ENCODE data around the gene IPO7. TPM values are rescaled to one million over a fixed set of nuclear protein-coding genes. Genes with fewer than 3 reads are reported as not detected.
"Not testable (repeated sequence)": the region's sequence is repeated elsewhere in the genome, so short reads cannot be mapped to it uniquely, and the experiment has no call there.

The IPO7 gene
- total RNA-seq, 6 experiments from 2014 or later: 33.2 to 53.6 (median 45.0) TPM

DNA sequence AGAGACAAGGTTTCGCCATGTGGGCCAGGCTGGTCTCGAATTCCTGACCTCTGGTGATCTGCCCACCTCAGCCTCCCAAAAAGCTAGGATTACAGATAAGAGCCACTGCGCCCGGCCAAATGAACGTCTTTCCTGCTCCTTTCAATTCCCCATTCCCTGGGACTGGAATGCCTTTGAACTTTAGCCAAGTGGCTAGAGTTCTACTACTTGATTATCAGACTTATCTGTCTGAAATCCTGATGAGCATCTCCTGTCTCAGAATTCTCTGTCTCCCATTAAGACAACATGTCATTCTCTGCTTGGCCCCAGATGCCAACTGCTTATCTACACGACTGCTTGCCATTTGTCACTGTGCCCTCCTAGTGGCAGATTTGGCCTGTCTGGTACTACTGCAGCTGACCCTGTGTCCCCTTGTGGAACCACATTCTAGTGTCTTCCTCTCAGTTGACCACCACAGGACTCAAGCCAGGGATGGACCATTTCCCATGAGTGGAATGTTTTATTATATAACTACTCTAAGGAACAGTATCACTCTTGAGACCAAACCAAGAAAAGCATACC is 33.1 kb upstream of the IPO7 start:
- ATAC-seq: no peak
- Histone ChIP-seq H3K27ac (no peak overlapping the region), H3K27me3 (no peaks in the 10 kb centered on the region), H3K36me3 (no peaks in the 10 kb centered on the region), H3K4me1 (no peaks in the 10 kb centered on the region), H3K9me3 (no peaks in the 10 kb centered on the region), H3K4me3 (no peak overlapping the region)
- no peak for DNase-seq
- intact Hi-C loops (cut with DNase I): no loop called here
- TF ChIP-seq, protein P1, sequence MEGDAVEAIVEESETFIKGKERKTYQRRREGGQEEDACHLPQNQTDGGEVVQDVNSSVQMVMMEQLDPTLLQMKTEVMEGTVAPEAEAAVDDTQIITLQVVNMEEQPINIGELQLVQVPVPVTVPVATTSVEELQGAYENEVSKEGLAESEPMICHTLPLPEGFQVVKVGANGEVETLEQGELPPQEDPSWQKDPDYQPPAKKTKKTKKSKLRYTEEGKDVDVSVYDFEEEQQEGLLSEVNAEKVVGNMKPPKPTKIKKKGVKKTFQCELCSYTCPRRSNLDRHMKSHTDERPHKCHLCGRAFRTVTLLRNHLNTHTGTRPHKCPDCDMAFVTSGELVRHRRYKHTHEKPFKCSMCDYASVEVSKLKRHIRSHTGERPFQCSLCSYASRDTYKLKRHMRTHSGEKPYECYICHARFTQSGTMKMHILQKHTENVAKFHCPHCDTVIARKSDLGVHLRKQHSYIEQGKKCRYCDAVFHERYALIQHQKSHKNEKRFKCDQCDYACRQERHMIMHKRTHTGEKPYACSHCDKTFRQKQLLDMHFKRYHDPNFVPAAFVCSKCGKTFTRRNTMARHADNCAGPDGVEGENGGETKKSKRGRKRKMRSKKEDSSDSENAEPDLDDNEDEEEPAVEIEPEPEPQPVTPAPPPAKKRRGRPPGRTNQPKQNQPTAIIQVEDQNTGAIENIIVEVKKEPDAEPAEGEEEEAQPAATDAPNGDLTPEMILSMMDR (IDR thresholded peaks at IDR 0.05): no peak
- no peak for TF ChIP-seq POLR2A (IDR thresholded peaks at IDR 0.05)
- WGBS (ENCODE audit: insufficient coverage, low coverage, low lambda C conversion rate, missing lambda C conversion rate): 69% methylated on average over 3 of the region's 6 CpGs

- no peak for TF ChIP-seq POLR2A (IDR thresholded peaks at IDR 0.05)
- TF ChIP-seq, protein P1 (IDR thresholded peaks at IDR 0.05): no peak
- no peaks in the 10 kb centered on the region for H3K27me3 ChIP-seq
- no peak for DNase-seq
- 89% methylated on average over 2 of the region's 4 CpGs for WGBS (ENCODE audit: insufficient coverage, low coverage, low lambda C conversion rate, missing lambda C conversion rate)
- H3K9me3 ChIP-seq: no peaks in the 10 kb centered on the region
- H3K4me1 ChIP-seq: no peaks in the 10 kb centered on the region
- H3K4me3 ChIP-seq: no peak overlapping the region
- H3K27ac ChIP-seq: no peak overlapping the region
- ATAC-seq: no peak
- intact Hi-C loops (cut with DNase I): no loop called here
- no peaks in the 10 kb centered on the region for H3K36me3 ChIP-seq
Measured at GRCh38 chr11:9357041-9357440, 27.4 kb upstream of the IPO7 start.

DNA sequence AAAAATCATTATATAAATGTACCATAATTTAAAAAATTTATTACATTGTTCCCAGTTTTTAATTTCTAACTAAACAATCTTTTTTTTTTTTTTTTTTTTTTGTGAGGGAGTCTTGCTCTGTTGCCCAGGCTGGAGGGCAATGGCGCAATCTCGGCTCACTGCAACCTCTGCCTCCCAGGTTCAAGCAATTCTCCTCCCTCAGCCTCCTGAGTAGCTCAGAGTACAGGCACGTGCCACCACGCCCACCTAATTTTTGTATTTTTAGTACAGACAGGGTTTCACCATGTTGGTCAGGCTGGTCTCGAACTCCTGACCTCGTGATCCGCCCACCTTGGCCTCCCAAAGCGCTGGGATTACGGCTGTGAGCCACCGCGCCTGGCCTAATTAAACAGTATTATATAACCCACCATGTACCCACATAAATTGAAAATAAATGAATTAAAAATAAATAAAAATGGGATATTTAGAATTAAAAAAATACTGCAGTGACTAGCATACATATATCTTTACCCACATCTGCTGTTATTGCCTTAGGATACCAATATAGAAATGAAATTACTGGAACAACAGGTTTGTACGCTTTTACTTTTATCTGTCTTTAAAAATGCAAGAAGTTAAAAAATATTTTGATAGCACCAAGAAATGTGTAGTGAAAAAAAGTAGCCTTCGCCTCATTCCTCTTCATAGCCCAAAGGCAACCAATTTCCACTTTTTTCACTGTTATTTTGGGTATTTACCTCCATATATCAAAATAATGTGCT is 23.4 kb upstream of the IPO7 start:
- H3K4me1 ChIP-seq; intact Hi-C loops (cut with DNase I); DNase-seq; H3K9me3 ChIP-seq; H3K27ac ChIP-seq; H3K27me3 ChIP-seq; H3K4me3 ChIP-seq; ATAC-seq; H3K36me3 ChIP-seq: not testable (repeated sequence)
- 89% methylated on average over 11 of the region's 13 CpGs for WGBS (ENCODE audit: insufficient coverage, low coverage, low lambda C conversion rate, missing lambda C conversion rate)

GRCh38 chr11:9362393-9362863 is 22.0 kb upstream of the IPO7 start:
- Histone ChIP-seq H3K36me3 (no peaks in the 10 kb centered on the region), H3K27ac (no peak overlapping the region), H3K4me3 (no peak overlapping the region), H3K4me1 (no peaks in the 10 kb centered on the region), H3K27me3 (no peaks in the 10 kb centered on the region), H3K9me3 (no peaks in the 10 kb centered on the region)
- DNase-seq (no peak), ATAC-seq (no peak)
- no peak for TF ChIP-seq POLR2A (IDR thresholded peaks at IDR 0.05)
- TF ChIP-seq, protein P1 (IDR thresholded peaks at IDR 0.05): no peak
- WGBS (ENCODE audit: insufficient coverage, low coverage, low lambda C conversion rate, missing lambda C conversion rate): 80% methylated on average over 2 of the region's 2 CpGs
- intact Hi-C loops (cut with DNase I): no loop called here

Data from right lobe of liver (tissue), 6 donors.